Cardiac fibroblast (primary cell): ENCODE measurements around the gene RSU1.

Experiments
- DNase-seq, 2 donors: peaks; one replicate each; pipeline versions ENCODE4 v3.0.0 to v3.0.0-alpha.2; 2010; ENCODE audit warnings: low read depth in 2 of 2
- H3K4me3 ChIP-seq, 2 donors: replicated peaks in 1 of 2; 1 replicate in 1 of 2; 2 replicates in 1 of 2; pipeline ENCODE4 v1.5.1; 2011; ENCODE audit warnings: low read depth in 2 of 2, low read length in 2 of 2, mild to moderate bottlenecking in 2 of 2, moderate library complexity in 1 of 2
- CTCF ChIP-seq: IDR thresholded peaks from one replicate; pipeline ENCODE4 v1.5.1; 2011; ENCODE audit warnings: low read depth, mild to moderate bottlenecking, low read length, inconsistent platforms

RSU1 gene

GRCh38 chr10:16690417-16690816, 126.8 kb downstream of the RSU1 start:
- no peak overlapping the region for H3K4me3 ChIP-seq
- TF ChIP-seq CTCF, result no peak
- no peak for DNase-seq

- no peak overlapping the region for H3K4me3 ChIP-seq
- no peak for DNase-seq
- TF ChIP-seq CTCF, result no peak
Observed at GRCh38 chr10:16689696-16690095, 127.5 kb downstream of the RSU1 start.

- DNase-seq, result peak in 1 of 2 donors; percentile 28
- no peak for TF ChIP-seq CTCF
- H3K4me3 ChIP-seq, result no peak overlapping the region
Observed at GRCh38 chr10:16689227-16689626, 128.0 kb downstream of the RSU1 start.

DNA sequence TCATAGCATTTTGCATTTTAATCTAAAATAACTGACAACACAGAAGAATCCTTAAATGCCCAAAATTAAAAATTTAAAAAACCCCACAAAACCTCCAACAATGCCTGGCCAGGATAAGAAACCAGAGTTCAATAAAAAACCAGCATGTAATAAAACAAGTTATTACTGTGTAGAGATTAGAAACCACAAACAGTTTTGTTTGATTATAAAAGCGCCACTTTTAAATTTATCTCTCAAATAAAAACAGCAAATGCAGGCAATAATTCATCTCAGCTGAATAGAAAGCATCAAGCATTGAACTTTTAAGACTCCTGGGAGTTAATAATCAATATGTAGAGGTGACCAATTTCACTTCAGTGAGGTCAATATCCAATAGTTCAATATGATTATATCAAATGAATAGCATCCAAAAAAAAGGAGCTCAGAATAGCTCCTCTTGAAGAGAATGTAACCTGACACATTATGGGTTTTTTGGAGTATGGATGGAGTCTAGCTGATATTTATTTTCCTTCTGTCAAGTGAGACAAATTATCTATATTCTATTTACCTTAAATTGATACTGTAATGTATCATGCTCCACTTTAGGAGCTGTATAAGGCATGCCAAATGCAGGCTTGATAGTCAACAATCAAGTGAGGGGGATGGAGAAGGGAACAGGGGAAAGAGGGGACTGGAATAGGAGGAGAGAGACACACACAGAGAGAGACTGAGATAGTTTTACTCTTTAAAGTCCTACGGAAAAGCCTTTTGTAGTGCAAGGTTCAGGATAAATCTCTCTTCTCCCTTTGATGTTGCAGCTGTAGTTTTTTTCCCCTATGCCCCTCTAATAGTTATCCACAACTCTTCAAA, 130.9 kb downstream of the RSU1 start:
- no peak overlapping the region for H3K4me3 ChIP-seq
- TF ChIP-seq CTCF, result no peak

DNA sequence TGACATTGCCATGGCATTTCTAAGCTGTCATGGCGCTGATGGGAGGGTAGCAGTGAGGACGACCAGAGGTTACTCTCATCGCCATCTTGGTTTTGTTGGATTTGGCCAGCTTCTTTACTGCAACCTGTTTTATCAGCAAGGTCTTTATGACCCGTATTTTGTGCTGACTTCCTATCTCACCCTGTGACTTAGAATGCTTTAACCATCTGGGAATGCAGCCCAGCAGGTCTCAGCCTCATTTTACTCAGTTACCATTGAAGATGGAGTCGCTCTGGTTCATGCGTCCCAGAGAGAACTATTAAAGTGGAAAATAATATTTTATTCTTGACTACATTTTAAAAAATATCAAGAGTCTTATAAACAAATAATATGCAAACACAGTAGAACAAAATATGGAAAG, 131.7 kb downstream of the RSU1 start:
- no peak for TF ChIP-seq CTCF

More for the DNA sequence above, 130.9 kb downstream of the RSU1 start:
- no peak for DNase-seq

GRCh38 chr10:16681521-16681920, 135.7 kb downstream of the RSU1 start:
- H3K4me3 ChIP-seq, result no peak overlapping the region
- no peak for TF ChIP-seq CTCF
- no peak for DNase-seq

More for the DNA sequence above, 131.7 kb downstream of the RSU1 start:
- no peak overlapping the region for H3K4me3 ChIP-seq
- DNase-seq, result no peak
